SH-SY5Y (cell line): ENCODE results near the gene IFT52.

Experiments used
- GATA2 ChIP-seq: IDR thresholded peaks from 2 replicates; pipeline ENCODE4 v1.6.1; 2011; ENCODE audit warnings: mild to moderate bottlenecking, low read depth, low read length
- GATA3 ChIP-seq: IDR thresholded peaks from 2 replicates; pipeline ENCODE4 v1.6.1; 2011; ENCODE audit warnings: low read depth, mild to moderate bottlenecking, low read length, moderate library complexity

- TF ChIP-seq GATA2 (no peak), GATA3 (no peak)
Observed at GRCh38 chr20:43690943-43691598, 100.3 kb downstream of the IFT52 start.
